OCI-LY1 (cell line): ENCODE data around the gene CALU.

Experiments used
- H2AFZ ChIP-seq: fragments of 200-600 bp; sonication (generic), shearing (Covaris generic); 2 replicates; pipeline ENCODE4 v1.6.0; 2014; ENCODE audit warnings: antibody characterized with exemption, mild to moderate bottlenecking, low read length
- H3F3A ChIP-seq: fragments of 200-600 bp; sonication (generic), shearing (Covaris generic); 2 replicates; pipeline ENCODE4 v1.6.0; 2014; ENCODE audit warnings: mild to moderate bottlenecking, antibody characterized with exemption, low read length, moderate library complexity; ENCODE audit not compliant: insufficient read depth
- H3K27ac ChIP-seq: fragments of 200-600 bp; sonication (generic); 2 replicates; pipeline ENCODE4 v1.5.1; 2014; ENCODE audit warnings: low read length, mixed run types, mild to moderate bottlenecking, low read depth; ENCODE audit not compliant: poor library complexity, severe bottlenecking
- H3K27me3 ChIP-seq: fragments of 200-600 bp; sonication (generic); 2 replicates; pipeline ENCODE4 v1.6.0; 2014; ENCODE audit warnings: antibody characterized with exemption, mild to moderate bottlenecking, low read length, moderate library complexity; ENCODE audit not compliant: insufficient read depth
- H3K36me3 ChIP-seq: fragments of 200-600 bp; sonication (generic); 2 replicates; pipeline ENCODE4 v1.6.1; 2014; ENCODE audit warnings: mild to moderate bottlenecking, antibody characterized with exemption, low read length, moderate library complexity, mixed read lengths; ENCODE audit not compliant: insufficient read depth
- H3K4me1 ChIP-seq: fragments of 200-600 bp; sonication (generic); 2 replicates; pipeline ENCODE4 v1.5.1; 2014; ENCODE audit warnings: mild to moderate bottlenecking, low read length, moderate library complexity; ENCODE audit not compliant: insufficient read depth, severe bottlenecking
- H3K4me2 ChIP-seq: fragments of 200-600 bp; sonication (generic), shearing (Covaris generic); 2 replicates; pipeline ENCODE4 v1.6.1; 2014; ENCODE audit warnings: low read length
- H3K4me3 ChIP-seq: fragments of 200-600 bp; sonication (generic); 2 replicates; pipeline ENCODE4 v1.5.1; 2014; ENCODE audit warnings: low read length, low read depth, mild to moderate bottlenecking, mixed read lengths; ENCODE audit not compliant: poor library complexity, severe bottlenecking
- H3K79me2 ChIP-seq: fragments of 200-600 bp; shearing (Covaris generic); 2 replicates; pipeline ENCODE4 v1.6.1; 2016; ENCODE audit warnings: mixed run types, low read length, mixed read lengths; ENCODE audit not compliant: insufficient read depth
- H3K9ac ChIP-seq: fragments of 200-600 bp; sonication (generic), shearing (Covaris generic); 2 replicates; pipeline ENCODE4 v1.6.1; 2014; ENCODE audit warnings: mild to moderate bottlenecking, low read length, mixed read lengths
- H3K9me2 ChIP-seq: fragments of 200-600 bp; sonication (generic), shearing (Covaris generic); 2 replicates; pipeline ENCODE4 v1.6.1; 2014; ENCODE audit warnings: low read depth, mild to moderate bottlenecking, low read length, mixed read lengths
- H3K9me3 ChIP-seq: fragments of 200-600 bp; shearing (Covaris generic); 2 replicates; pipeline ENCODE4 v1.6.1; 2014; ENCODE audit warnings: low read length, mixed read lengths
- H4K20me1 ChIP-seq: fragments of 200-600 bp; sonication (generic), shearing (Covaris generic); 2 replicates; pipeline ENCODE4 v1.6.0; 2016; ENCODE audit warnings: mild to moderate bottlenecking, low read length; ENCODE audit not compliant: insufficient read depth
- CTCF ChIP-seq: fragments of 200-600 bp; sonication (generic), shearing (Covaris generic); IDR thresholded peaks from 2 replicates; pipeline ENCODE4 v1.5.1; 2017; ENCODE audit warnings: mild to moderate bottlenecking, antibody characterized with exemption, low read length, moderate library complexity, mixed read lengths
- EZH2 ChIP-seq: fragments of 200-600 bp; sonication (generic), shearing (Covaris generic); IDR thresholded peaks from 2 replicates; pipeline ENCODE4 v1.8.0; 2017; ENCODE audit warnings: borderline replicate concordance, mixed run types, mild to moderate bottlenecking, antibody characterized with exemption, low read length, moderate library complexity, mixed read lengths

Gene CALU

GRCh38 chr7:128703609-128704241, 35.4 kb upstream of the CALU start:
- Histone ChIP-seq H3K9me2 (no peaks in the 10 kb centered on the region), H3K4me2 (no peak overlapping the region), H3K27me3 (peaks cover 14% of the 10 kb centered on the region; the same call in 1 of the 2 replicates), H3K36me3 (no peaks in the 10 kb centered on the region), H3K9ac (no peak overlapping the region), H4K20me1 (no peaks in the 10 kb centered on the region), H3K9me3 (no peaks in the 10 kb centered on the region), H3K27ac (no peak overlapping the region), H3K4me1 (no peaks in the 10 kb centered on the region), H3K79me2 (no peaks in the 10 kb centered on the region), H3K4me3 (no peak overlapping the region), H3F3A (no peaks in the 10 kb centered on the region), H2AFZ (no peak overlapping the region)
- TF ChIP-seq EZH2 (no peak), CTCF (no peak)

GRCh38 chr7:128705891-128706333, 33.2 kb upstream of the CALU start:
- Histone ChIP-seq H3K4me3 (no peak overlapping the region), H3K4me1 (no peaks in the 10 kb centered on the region), H3K4me2 (no peak overlapping the region), H2AFZ (no peak overlapping the region), H4K20me1 (no peaks in the 10 kb centered on the region), H3K9me2 (no peaks in the 10 kb centered on the region), H3K27me3 (peaks cover 9% of the 10 kb centered on the region; the same call in 1 of the 2 replicates), H3K36me3 (no peaks in the 10 kb centered on the region), H3K27ac (no peak overlapping the region), H3K9ac (no peak overlapping the region), H3F3A (no peaks in the 10 kb centered on the region), H3K79me2 (no peaks in the 10 kb centered on the region), H3K9me3 (no peaks in the 10 kb centered on the region)
- TF ChIP-seq EZH2 (no peak), CTCF (no peak)

- Histone ChIP-seq H3K4me1 (no peaks in the 10 kb centered on the region), H3K27me3 (peaks cover 12% of the 10 kb centered on the region; the same call in 1 of the 2 replicates), H3K36me3 (no peaks in the 10 kb centered on the region; the same call in 1 of the 2 replicates), H3F3A (no peaks in the 10 kb centered on the region), H3K9ac (no peak overlapping the region), H4K20me1 (no peaks in the 10 kb centered on the region), H3K4me3 (no peak overlapping the region), H3K27ac (no peak overlapping the region), H3K9me3 (peaks cover 5% of the 10 kb centered on the region; the same call in 1 of the 2 replicates), H3K79me2 (no peaks in the 10 kb centered on the region), H2AFZ (no peak overlapping the region), H3K9me2 (no peaks in the 10 kb centered on the region), H3K4me2 (no peak overlapping the region)
- TF ChIP-seq CTCF (no peak), EZH2 (no peak)
Observed at GRCh38 chr7:128707752-128708151, 31.4 kb upstream of the CALU start.
